Chondrocyte (in vitro differentiated cells): ENCODE data around the gene KLF4. TPM values are rescaled to one million over a fixed set of nuclear protein-coding genes. Genes with fewer than 3 reads are reported as not detected.

ENCODE experiments used
- DNase-seq: peaks from one replicate; pipeline ENCODE4 v3.0.0; 2021; ENCODE audit warnings: mixed read lengths, low spot score
- H3K27ac Mint-ChIP-seq: one replicate; pipeline ENCODE4 v1.8.0; 2021; ENCODE audit warnings: mild to moderate bottlenecking, moderate library complexity, mixed read lengths; ENCODE audit not compliant: unreplicated experiment
- H3K27me3 Mint-ChIP-seq: 2 replicates; pipeline ENCODE4 v1.8.0; 2021; ENCODE audit warnings: low read depth, mixed read lengths
- H3K36me3 Mint-ChIP-seq: 2 replicates; pipeline ENCODE4 v1.8.0; 2021; ENCODE audit warnings: low read depth, mixed read lengths
- H3K4me1 Mint-ChIP-seq: 2 replicates; pipeline ENCODE4 v1.8.0; 2021; ENCODE audit warnings: low read depth, mild to moderate bottlenecking, mixed read lengths
- H3K4me3 Mint-ChIP-seq: one replicate; pipeline ENCODE4 v1.8.0; 2021; ENCODE audit warnings: mild to moderate bottlenecking, moderate library complexity, mixed read lengths; ENCODE audit not compliant: unreplicated experiment
- H3K9me3 Mint-ChIP-seq: 2 replicates; pipeline ENCODE4 v1.8.0; 2021; ENCODE audit warnings: low read depth, mixed read lengths
- total RNA-seq: library from RNA; stranded (reverse); gene quantifications from 3 replicates; pipeline ENCODE4 v1.2.1, GENCODE V29; 2021
- TF ChIP-seq, protein P1 (sequence below): fragments of 200-600 bp; sonication (generic); IDR thresholded peaks from 2 replicates; pipeline ENCODE4 v1.5.0; 2021; ENCODE audit warnings: antibody characterized with exemption, mild to moderate bottlenecking, moderate library complexity

Gene KLF4
- total RNA-seq, 1 donor from 2014 or later, result 36.0 TPM

- Mint-ChIP-seq H3K36me3 (peaks cover 2% of the 10 kb centered on the region), H3K4me1 (no peaks in the 10 kb centered on the region), H3K27me3 (peaks cover 3% of the 10 kb centered on the region), H3K9me3 (peaks cover 2% of the 10 kb centered on the region), H3K27ac (no peak overlapping the region), H3K4me3 (no peak overlapping the region)
- DNase-seq, result no peak
- TF ChIP-seq, protein P1, sequence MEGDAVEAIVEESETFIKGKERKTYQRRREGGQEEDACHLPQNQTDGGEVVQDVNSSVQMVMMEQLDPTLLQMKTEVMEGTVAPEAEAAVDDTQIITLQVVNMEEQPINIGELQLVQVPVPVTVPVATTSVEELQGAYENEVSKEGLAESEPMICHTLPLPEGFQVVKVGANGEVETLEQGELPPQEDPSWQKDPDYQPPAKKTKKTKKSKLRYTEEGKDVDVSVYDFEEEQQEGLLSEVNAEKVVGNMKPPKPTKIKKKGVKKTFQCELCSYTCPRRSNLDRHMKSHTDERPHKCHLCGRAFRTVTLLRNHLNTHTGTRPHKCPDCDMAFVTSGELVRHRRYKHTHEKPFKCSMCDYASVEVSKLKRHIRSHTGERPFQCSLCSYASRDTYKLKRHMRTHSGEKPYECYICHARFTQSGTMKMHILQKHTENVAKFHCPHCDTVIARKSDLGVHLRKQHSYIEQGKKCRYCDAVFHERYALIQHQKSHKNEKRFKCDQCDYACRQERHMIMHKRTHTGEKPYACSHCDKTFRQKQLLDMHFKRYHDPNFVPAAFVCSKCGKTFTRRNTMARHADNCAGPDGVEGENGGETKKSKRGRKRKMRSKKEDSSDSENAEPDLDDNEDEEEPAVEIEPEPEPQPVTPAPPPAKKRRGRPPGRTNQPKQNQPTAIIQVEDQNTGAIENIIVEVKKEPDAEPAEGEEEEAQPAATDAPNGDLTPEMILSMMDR, result no peak
Observed at GRCh38 chr9:107523539-107523938, 34.0 kb upstream of the KLF4 start.

- Mint-ChIP-seq H3K27me3 (peaks cover 8% of the 10 kb centered on the region), H3K4me1 (no peaks in the 10 kb centered on the region), H3K27ac (no peak overlapping the region), H3K36me3 (peaks cover 2% of the 10 kb centered on the region), H3K9me3 (peaks cover 2% of the 10 kb centered on the region), H3K4me3 (no peak overlapping the region)
- no peak for DNase-seq
- TF ChIP-seq, protein P1, result no peak
Observed at GRCh38 chr9:107520186-107520585, 30.6 kb upstream of the KLF4 start.

- TF ChIP-seq, protein P1, result no peak
- no peak for DNase-seq
- peaks cover 8% of the 10 kb centered on the region for H3K27me3 Mint-ChIP-seq
- H3K4me1 Mint-ChIP-seq, result peaks cover 3% of the 10 kb centered on the region
- peaks cover 2% of the 10 kb centered on the region for H3K9me3 Mint-ChIP-seq
- H3K27ac Mint-ChIP-seq, result no peak overlapping the region
- H3K36me3 Mint-ChIP-seq, result peaks cover 2% of the 10 kb centered on the region
- no peak overlapping the region for H3K4me3 Mint-ChIP-seq
Observed at GRCh38 chr9:107518037-107518807, 28.7 kb upstream of the KLF4 start.

GRCh38 chr9:107513464-107514100 is 24.0 kb upstream of the KLF4 start:
- peak overlapping the region; percentile 22 for H3K27ac Mint-ChIP-seq
- H3K4me1 Mint-ChIP-seq, result peaks cover 7% of the 10 kb centered on the region
- peaks cover 4% of the 10 kb centered on the region for H3K27me3 Mint-ChIP-seq
- no peak overlapping the region for H3K4me3 Mint-ChIP-seq
- DNase-seq, result no peak
- no peaks in the 10 kb centered on the region for H3K9me3 Mint-ChIP-seq
- TF ChIP-seq, protein P1, result no peak
- H3K36me3 Mint-ChIP-seq, result no peaks in the 10 kb centered on the region

DNA sequence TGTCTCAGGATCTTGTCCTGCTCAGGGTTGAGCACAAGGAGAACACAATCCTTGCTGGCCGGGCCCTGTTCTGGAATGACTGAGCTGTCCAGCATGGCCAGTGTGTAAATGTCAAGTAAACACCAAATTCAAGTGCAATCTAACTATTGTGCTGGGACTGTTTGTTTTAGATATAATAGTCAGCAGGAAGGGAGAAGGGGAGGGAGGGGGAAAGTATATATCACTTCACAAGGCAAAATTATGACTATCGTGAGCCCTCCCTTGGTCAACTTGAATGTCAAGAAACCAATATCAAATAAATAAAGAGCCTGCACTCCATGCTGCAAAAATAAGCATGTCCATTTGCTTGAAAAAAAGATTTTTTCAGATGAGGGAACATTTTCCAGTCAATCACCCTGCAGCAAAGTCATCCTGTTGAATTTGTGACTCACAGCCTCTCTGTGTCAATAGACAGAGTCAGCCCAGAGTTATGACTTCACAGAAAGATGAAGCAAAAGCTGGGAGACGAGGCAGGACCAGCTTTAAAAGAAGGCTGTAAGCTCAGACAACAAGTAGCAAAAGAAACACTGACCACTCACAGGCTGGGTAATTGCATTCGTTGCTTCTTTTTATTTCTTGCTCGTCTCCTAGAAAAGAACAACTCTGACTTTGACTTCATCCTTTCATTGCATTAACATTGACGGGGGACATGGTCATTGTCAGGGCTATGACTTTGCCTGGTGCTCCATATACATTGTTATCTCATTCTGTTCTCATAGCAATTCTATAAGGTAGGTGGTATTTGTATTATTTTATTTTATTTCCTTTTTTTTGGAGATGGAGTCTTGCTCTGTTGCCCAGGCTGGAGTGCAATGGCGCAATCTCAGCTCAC is 15.3 kb upstream of the KLF4 start:
- Mint-ChIP-seq H3K9me3 (no peaks in the 10 kb centered on the region), H3K27ac (peak overlapping the region; percentile 97), H3K4me3 (no peak overlapping the region), H3K36me3 (no peaks in the 10 kb centered on the region), H3K4me1 (peaks cover 13% of the 10 kb centered on the region), H3K27me3 (no peaks in the 10 kb centered on the region)
- DNase-seq, result no peak
- TF ChIP-seq, protein P1, result no peak
